ENCODE measurements around the gene LEP. TPM values are rescaled to one million over a fixed set of nuclear protein-coding genes. Genes with fewer than 3 reads are reported as not detected.

LEP gene
- total RNA-seq, 1 experiment from 2014 or later = not detected

- peak; percentile 92 for DNase-seq (ENCODE audit: low read depth, low spot score)
- in situ Hi-C loops (cut with HindIII; ENCODE audit: low pct_unique_long_range_greater_than_20kb, low sequenced_read_pairs) = no loop called here
Measured at GRCh38 chr7:128209229-128210035, 31.6 kb upstream of the LEP start.

- in situ Hi-C loops (cut with HindIII; ENCODE audit: low pct_unique_long_range_greater_than_20kb, low sequenced_read_pairs) = no loop called here
Measured at GRCh38 chr7:128210036-128210347, 31.1 kb upstream of the LEP start.

GRCh38 chr7:128210590-128211570 lies 30.2 kb upstream of the LEP start:
- no peak for DNase-seq (ENCODE audit: low read depth, low spot score)
- in situ Hi-C loops (cut with HindIII; ENCODE audit: low pct_unique_long_range_greater_than_20kb, low sequenced_read_pairs) = no loop called here

More at GRCh38 chr7:128210036-128210347, 31.1 kb upstream of the LEP start:
- no peak for DNase-seq (ENCODE audit: low read depth, low spot score)

GRCh38 chr7:128211626-128212025 lies 29.5 kb upstream of the LEP start:
- peak; percentile 91 for DNase-seq (ENCODE audit: low read depth, low spot score)
- in situ Hi-C loops (cut with HindIII; ENCODE audit: low pct_unique_long_range_greater_than_20kb, low sequenced_read_pairs) = no loop called here

GRCh38 chr7:128214463-128214862 lies 26.6 kb upstream of the LEP start:
- no peak for DNase-seq (ENCODE audit: low read depth, low spot score)
- in situ Hi-C loops (cut with HindIII; ENCODE audit: low pct_unique_long_range_greater_than_20kb, low sequenced_read_pairs) = no loop called here

- in situ Hi-C loops (cut with HindIII; ENCODE audit: low pct_unique_long_range_greater_than_20kb, low sequenced_read_pairs) = no loop called here
- no peak for DNase-seq (ENCODE audit: low read depth, low spot score)
Measured at GRCh38 chr7:128215281-128215680, 25.8 kb upstream of the LEP start.

- DNase-seq (ENCODE audit: low read depth, low spot score) = no peak
- in situ Hi-C loops (cut with HindIII; ENCODE audit: low pct_unique_long_range_greater_than_20kb, low sequenced_read_pairs) = no loop called here
Measured at GRCh38 chr7:128215739-128216138, 25.3 kb upstream of the LEP start.

- in situ Hi-C loops (cut with HindIII; ENCODE audit: low pct_unique_long_range_greater_than_20kb, low sequenced_read_pairs) = no loop called here
- peak; percentile 43 for DNase-seq (ENCODE audit: low read depth, low spot score)
Measured at GRCh38 chr7:128217030-128217805, 23.9 kb upstream of the LEP start.

- DNase-seq (ENCODE audit: low read depth, low spot score) = peak; percentile 61
- in situ Hi-C loops (cut with HindIII; ENCODE audit: low pct_unique_long_range_greater_than_20kb, low sequenced_read_pairs) = no loop called here
Measured at GRCh38 chr7:128217967-128218652, 23.0 kb upstream of the LEP start.

- in situ Hi-C loops (cut with HindIII; ENCODE audit: low pct_unique_long_range_greater_than_20kb, low sequenced_read_pairs) = no loop called here
- no peak for DNase-seq (ENCODE audit: low read depth, low spot score)
Measured at GRCh38 chr7:128219636-128220035, 21.4 kb upstream of the LEP start.

GRCh38 chr7:128221929-128222403 lies 19.1 kb upstream of the LEP start:
- DNase-seq (ENCODE audit: low read depth, low spot score) = no peak
- in situ Hi-C loops (cut with HindIII; ENCODE audit: low pct_unique_long_range_greater_than_20kb, low sequenced_read_pairs) = no loop called here

- in situ Hi-C loops (cut with HindIII; ENCODE audit: low pct_unique_long_range_greater_than_20kb, low sequenced_read_pairs) = no loop called here
- no peak for DNase-seq (ENCODE audit: low read depth, low spot score)
Measured at GRCh38 chr7:128226132-128226980, 14.7 kb upstream of the LEP start.

- in situ Hi-C loops (cut with HindIII; ENCODE audit: low pct_unique_long_range_greater_than_20kb, low sequenced_read_pairs) = no loop called here
- DNase-seq (ENCODE audit: low read depth, low spot score) = no peak
Measured at GRCh38 chr7:128227271-128227670, 13.8 kb upstream of the LEP start.

GRCh38 chr7:128231021-128231420 lies 10.1 kb upstream of the LEP start:
- no peak for DNase-seq (ENCODE audit: low read depth, low spot score)
- in situ Hi-C loops (cut with HindIII; ENCODE audit: low pct_unique_long_range_greater_than_20kb, low sequenced_read_pairs) = no loop called here

GRCh38 chr7:128231677-128232076 lies 9.4 kb upstream of the LEP start:
- in situ Hi-C loops (cut with HindIII; ENCODE audit: low pct_unique_long_range_greater_than_20kb, low sequenced_read_pairs) = no loop called here
- DNase-seq (ENCODE audit: low read depth, low spot score) = no peak

GRCh38 chr7:128233471-128233870 lies 7.6 kb upstream of the LEP start:
- DNase-seq (ENCODE audit: low read depth, low spot score) = no peak
- in situ Hi-C loops (cut with HindIII; ENCODE audit: low pct_unique_long_range_greater_than_20kb, low sequenced_read_pairs) = no loop called here

All from SK-MEL-5 (cell line).